Nephron progenitor cell (in vitro differentiated cells): ENCODE measurements around the gene DHX15.

ENCODE experiments used
- DNase-seq: peaks from one replicate; pipeline ENCODE4 v3.0.0; 2021
- H3K27ac Mint-ChIP-seq: 2 replicates; pipeline ENCODE4 v1.8.0; 2021; ENCODE audit warnings: mild to moderate bottlenecking, moderate library complexity, mixed read lengths
- H3K27me3 Mint-ChIP-seq: 2 replicates; pipeline ENCODE4 v1.8.0; 2021; ENCODE audit warnings: mild to moderate bottlenecking, low read depth, mixed read lengths; ENCODE audit not compliant: poor library complexity
- H3K36me3 Mint-ChIP-seq: 2 replicates; pipeline ENCODE4 v1.8.0; 2021; ENCODE audit warnings: low read depth, mixed read lengths
- H3K4me1 Mint-ChIP-seq: 2 replicates; pipeline ENCODE4 v1.8.0; 2021; ENCODE audit warnings: mixed read lengths
- H3K4me3 Mint-ChIP-seq: 2 replicates; pipeline ENCODE4 v1.8.0; 2021; ENCODE audit warnings: mild to moderate bottlenecking, moderate library complexity, mixed read lengths
- H3K9me3 Mint-ChIP-seq: 2 replicates; pipeline ENCODE4 v1.8.0; 2021; ENCODE audit warnings: mild to moderate bottlenecking, moderate library complexity, mixed read lengths
- TF ChIP-seq, protein P1 (sequence below): fragments of 200-600 bp; sonication (generic); IDR thresholded peaks from 2 replicates; pipeline ENCODE4 v1.5.0; 2021; ENCODE audit warnings: antibody characterized with exemption

DHX15 gene

DNA sequence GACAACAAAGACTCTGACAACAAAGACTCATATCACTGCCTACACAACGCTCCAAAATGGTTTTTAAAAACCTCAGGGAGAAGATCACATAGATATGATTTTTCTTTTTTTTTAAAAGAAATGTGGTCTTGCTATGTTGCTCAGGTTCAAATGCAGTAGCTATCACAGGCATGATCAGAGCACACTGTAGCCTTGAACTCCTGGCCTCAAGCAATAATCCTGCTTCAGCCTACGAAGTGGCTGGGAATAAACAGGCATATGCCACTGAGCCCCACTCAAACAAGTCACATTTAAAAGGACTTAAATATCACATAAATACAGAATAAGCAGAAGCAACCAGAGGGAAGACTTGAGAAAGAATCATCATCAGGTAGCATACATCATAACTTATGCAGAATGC lies 14.7 kb downstream of the DHX15 start:
- H3K9me3 Mint-ChIP-seq = peaks cover 20% of the 10 kb centered on the region
- H3K4me3 Mint-ChIP-seq = no peak overlapping the region
- no peak overlapping the region for H3K27ac Mint-ChIP-seq
- TF ChIP-seq, protein P1, sequence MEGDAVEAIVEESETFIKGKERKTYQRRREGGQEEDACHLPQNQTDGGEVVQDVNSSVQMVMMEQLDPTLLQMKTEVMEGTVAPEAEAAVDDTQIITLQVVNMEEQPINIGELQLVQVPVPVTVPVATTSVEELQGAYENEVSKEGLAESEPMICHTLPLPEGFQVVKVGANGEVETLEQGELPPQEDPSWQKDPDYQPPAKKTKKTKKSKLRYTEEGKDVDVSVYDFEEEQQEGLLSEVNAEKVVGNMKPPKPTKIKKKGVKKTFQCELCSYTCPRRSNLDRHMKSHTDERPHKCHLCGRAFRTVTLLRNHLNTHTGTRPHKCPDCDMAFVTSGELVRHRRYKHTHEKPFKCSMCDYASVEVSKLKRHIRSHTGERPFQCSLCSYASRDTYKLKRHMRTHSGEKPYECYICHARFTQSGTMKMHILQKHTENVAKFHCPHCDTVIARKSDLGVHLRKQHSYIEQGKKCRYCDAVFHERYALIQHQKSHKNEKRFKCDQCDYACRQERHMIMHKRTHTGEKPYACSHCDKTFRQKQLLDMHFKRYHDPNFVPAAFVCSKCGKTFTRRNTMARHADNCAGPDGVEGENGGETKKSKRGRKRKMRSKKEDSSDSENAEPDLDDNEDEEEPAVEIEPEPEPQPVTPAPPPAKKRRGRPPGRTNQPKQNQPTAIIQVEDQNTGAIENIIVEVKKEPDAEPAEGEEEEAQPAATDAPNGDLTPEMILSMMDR = no peak
- no peaks in the 10 kb centered on the region for H3K27me3 Mint-ChIP-seq
- H3K36me3 Mint-ChIP-seq = peaks cover 100% of the 10 kb centered on the region
- DNase-seq = no peak
- no peaks in the 10 kb centered on the region for H3K4me1 Mint-ChIP-seq

GRCh38 chr4:24568425-24568824 lies 15.9 kb downstream of the DHX15 start:
- Mint-ChIP-seq H3K27me3 (no peaks in the 10 kb centered on the region), H3K27ac (no peak overlapping the region), H3K4me3 (no peak overlapping the region), H3K9me3 (peaks cover 17% of the 10 kb centered on the region), H3K36me3 (peaks cover 100% of the 10 kb centered on the region), H3K4me1 (no peaks in the 10 kb centered on the region)
- TF ChIP-seq, protein P1 = no peak
- DNase-seq = no peak

DNA sequence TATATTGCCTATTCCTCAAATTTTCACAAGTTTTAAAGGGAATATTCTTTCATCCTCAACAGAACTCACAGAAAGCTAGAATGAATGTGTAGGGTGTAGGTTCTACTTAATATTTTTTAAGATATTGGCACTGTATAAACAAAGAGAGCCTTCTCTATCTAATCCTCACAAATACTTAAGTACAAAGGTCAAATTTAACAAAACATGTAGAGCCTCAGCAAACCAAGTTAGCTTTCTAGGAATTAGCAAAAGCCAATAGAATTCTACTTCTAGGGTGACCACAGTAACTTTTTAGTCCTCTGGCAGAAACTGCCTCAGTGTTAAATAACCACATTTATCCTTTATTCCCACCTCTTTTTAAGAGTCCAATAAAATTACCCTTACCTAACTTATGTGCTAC lies 19.3 kb downstream of the DHX15 start:
- Mint-ChIP-seq H3K9me3 (peaks cover 26% of the 10 kb centered on the region), H3K4me3 (no peak overlapping the region), H3K4me1 (no peaks in the 10 kb centered on the region), H3K27me3 (no peaks in the 10 kb centered on the region), H3K36me3 (peaks cover 99% of the 10 kb centered on the region), H3K27ac (no peak overlapping the region)
- TF ChIP-seq, protein P1 = no peak
- DNase-seq = no peak

GRCh38 chr4:24564488-24564887 lies 19.9 kb downstream of the DHX15 start:
- no peak overlapping the region for H3K4me3 Mint-ChIP-seq

DNA sequence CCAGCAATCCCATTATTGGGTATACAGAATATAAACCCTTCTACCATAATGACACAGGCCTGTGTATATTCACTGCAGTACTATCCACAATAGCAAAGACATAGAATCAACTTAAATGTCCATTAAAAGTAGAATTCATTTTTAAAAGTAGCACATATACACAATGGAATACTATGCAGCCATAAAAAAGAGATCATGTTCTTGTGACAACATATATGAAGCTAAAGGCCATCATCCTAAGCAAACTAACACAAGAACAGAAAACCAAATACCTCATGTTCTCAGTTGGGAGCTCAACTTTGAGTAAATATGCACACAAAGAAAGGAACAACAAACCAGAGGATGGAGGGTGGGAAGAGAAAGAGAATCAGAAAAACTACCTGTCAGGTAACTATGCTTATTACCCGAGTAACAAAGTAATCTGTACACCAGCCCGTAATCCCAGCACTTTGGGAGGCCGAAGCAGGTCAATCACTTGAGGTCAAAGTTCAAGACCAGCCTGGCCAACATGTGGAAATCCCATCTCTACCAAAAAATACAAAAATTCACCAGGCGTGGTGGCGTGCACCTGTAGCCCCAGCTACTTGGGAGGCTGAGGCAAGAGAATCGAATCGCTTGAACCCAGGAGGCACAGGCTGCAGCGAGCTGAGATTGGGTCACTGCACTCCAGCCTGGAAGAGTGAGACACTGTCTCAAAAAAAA lies 22.8 kb downstream of the DHX15 start:
- Mint-ChIP-seq H3K4me3 (no peak overlapping the region), H3K27me3 (no peaks in the 10 kb centered on the region), H3K36me3 (peaks cover 89% of the 10 kb centered on the region), H3K4me1 (peaks cover 21% of the 10 kb centered on the region), H3K9me3 (peaks cover 19% of the 10 kb centered on the region), H3K27ac (no peak overlapping the region)
- TF ChIP-seq, protein P1 = no peak
- no peak for DNase-seq

More at GRCh38 chr4:24564488-24564887, 19.9 kb downstream of the DHX15 start:
- Mint-ChIP-seq H3K27me3 (no peaks in the 10 kb centered on the region), H3K27ac (no peak overlapping the region), H3K9me3 (peaks cover 26% of the 10 kb centered on the region), H3K36me3 (peaks cover 99% of the 10 kb centered on the region), H3K4me1 (no peaks in the 10 kb centered on the region)
- DNase-seq = no peak
- TF ChIP-seq, protein P1 = no peak

DNA sequence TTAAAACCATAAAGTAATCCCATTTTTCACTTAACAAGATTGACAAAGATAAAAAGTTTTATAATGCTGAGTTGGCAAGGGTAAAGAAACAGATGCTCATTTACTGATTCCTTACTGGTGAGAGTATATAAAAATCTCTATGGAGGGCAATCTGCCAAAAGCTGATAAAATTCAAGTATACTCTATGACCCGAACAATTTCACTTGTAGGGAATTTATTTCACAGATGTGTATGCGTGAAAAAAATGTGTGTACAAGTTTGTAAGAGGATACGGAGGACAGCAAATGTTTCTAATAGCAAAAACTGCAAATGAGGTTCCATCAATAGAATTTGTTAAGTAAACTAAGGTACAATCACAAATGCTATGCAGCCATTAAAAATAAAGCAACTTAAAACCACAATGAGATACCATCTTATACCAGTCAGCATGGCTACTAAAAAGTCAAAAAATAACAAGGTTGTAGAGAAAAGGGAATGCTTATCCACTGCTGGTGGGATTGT lies 23.4 kb downstream of the DHX15 start:
- H3K4me1 Mint-ChIP-seq = peaks cover 22% of the 10 kb centered on the region
- DNase-seq = no peak
- H3K9me3 Mint-ChIP-seq = peaks cover 19% of the 10 kb centered on the region
- no peak overlapping the region for H3K4me3 Mint-ChIP-seq
- TF ChIP-seq, protein P1 = no peak
- H3K27me3 Mint-ChIP-seq = no peaks in the 10 kb centered on the region
- peaks cover 89% of the 10 kb centered on the region for H3K36me3 Mint-ChIP-seq
- no peak overlapping the region for H3K27ac Mint-ChIP-seq
